Left lung (tissue), 10 donors: Measurements from ENCODE around the gene PPP6C. TPM values are rescaled to one million over a fixed set of nuclear protein-coding genes. Genes with fewer than 3 reads are reported as not detected.

Experiments used
- ATAC-seq: fragments of 200-7000 bp; cut with Tn5 transposase; one replicate; pipeline ENCODE4 v1.9.1; 2020; ENCODE audit warnings: moderate library complexity
- DNase-seq, 4 donors: peaks; one replicate each; pipeline ENCODE4 v3.0.0-alpha.2; 2013 to 2020
- H3K27ac ChIP-seq, 2 donors: fragments of 200-600 bp; sonication (generic) in 1 of 2; one replicate each; pipeline versions ENCODE4 v1.5.0 to v1.8.0; 2020 to 2021
- H3K27me3 ChIP-seq, 2 donors: fragments of 200-600 bp; sonication (generic) in 1 of 2; one replicate each; pipeline versions ENCODE4 v1.5.0 to v1.8.0; 2020 to 2021
- H3K36me3 ChIP-seq, 2 donors: fragments of 200-600 bp; sonication (generic) in 1 of 2; one replicate each; pipeline versions ENCODE4 v1.5.0 to v1.8.0; 2020 to 2021
- H3K4me1 ChIP-seq, 2 donors: fragments of 200-600 bp; one replicate each; pipeline ENCODE4 v1.8.0; 2021
- H3K4me3 ChIP-seq, 2 donors: fragments of 200-600 bp; sonication (generic) in 1 of 2; one replicate each; pipeline versions ENCODE4 v1.5.0 to v1.8.0; 2020 to 2021; ENCODE audit warnings: mild to moderate bottlenecking in 1 of 2
- H3K9me3 ChIP-seq, 2 donors: fragments of 200-600 bp; sonication (generic) in 1 of 2; one replicate each; pipeline versions ENCODE4 v1.5.0 to v1.8.0; 2020 to 2021
- CTCF ChIP-seq, 2 donors: fragments of 200-600 bp; sonication (generic) in 1 of 2; IDR thresholded peaks; one replicate each; pipeline versions ENCODE4 v1.5.0 to v1.8.0; 2021; ENCODE audit warnings: antibody characterized with exemption in 2 of 2
- intact Hi-C, 2 donors: fragments of 100-400 bp; cut with DNase I; formaldehyde crosslinking; loops; one replicate each; pipeline versions ENCODE4 v1.11.2 to v1.14.2; 2022
- polyA plus RNA-seq, 6 donors: library from polyadenylated mRNA; unstranded; fragments of 120-200 nt; gene quantifications; one replicate each; pipeline ENCODE4 v1.2.1, GENCODE V29; 2013; ENCODE audit not compliant: insufficient read length in 6 of 6
- total RNA-seq, 2 donors: library from RNA; stranded (reverse); fragmentation: NEBNext Ultra II Directional; extraction: Animal tissue kit (Norgen Biotek cat#: 25700); gene quantifications; one replicate each; pipeline ENCODE4 v1.2.1, GENCODE V29; 2021
- donor health status: DM: no; HTN: yes; CAD: no.
- donor health status: DM: no; HTN: no; CAD: no.

The PPP6C gene
- total and polyA plus RNA-seq, 8 donors, result 39.9 to 50.5 (median 45.9) TPM

GRCh38 chr9:125150349-125151245 is 39.0 kb downstream of the PPP6C start:
- H3K36me3 ChIP-seq, result peaks cover 3 to 65% of the 10 kb centered on the region in 2 donors
- ATAC-seq (no peak), DNase-seq (no peak)

GRCh38 chr9:125147401-125147951 is 42.1 kb downstream of the PPP6C start:
- no peak overlapping the region for H3K27ac ChIP-seq
- intact Hi-C loops, result no loop called here

More at GRCh38 chr9:125150349-125151245, 39.0 kb downstream of the PPP6C start:
- Histone ChIP-seq H3K27ac (no peak overlapping the region), H3K9me3 (no peaks in the 10 kb centered on the region), H3K27me3 (no peaks in the 10 kb centered on the region), H3K4me1 (peaks cover 4 to 18% of the 10 kb centered on the region in 2 donors), H3K4me3 (no peak overlapping the region)
- intact Hi-C loops, result loop anchor here in 1 of 2 donors (10.0 kb wide), 1 partner anchor 206 kb away; the partner anchor contains the start of gene GOLGA1
- no peak for TF ChIP-seq CTCF (IDR thresholded peaks at IDR 0.05)

GRCh38 chr9:125146247-125146646 is 43.4 kb downstream of the PPP6C start:
- ATAC-seq, result no peak
- Histone ChIP-seq H3K27ac (peak overlapping the region in 1 of 2 donors; percentile 19), H3K4me1 (peaks cover 4 to 36% of the 10 kb centered on the region in 2 donors), H3K27me3 (no peaks in the 10 kb centered on the region), H3K36me3 (peaks cover 0 to 22% of the 10 kb centered on the region in 2 donors), H3K4me3 (no peak overlapping the region), H3K9me3 (no peaks in the 10 kb centered on the region)
- peak in 1 of 4 donors; percentile 33 for DNase-seq
- TF ChIP-seq CTCF (IDR thresholded peaks at IDR 0.05), result no peak
- intact Hi-C loops, result no loop called here

More at GRCh38 chr9:125147401-125147951, 42.1 kb downstream of the PPP6C start:
- Histone ChIP-seq H3K4me3 (no peak overlapping the region), H3K36me3 (peaks cover 3 to 35% of the 10 kb centered on the region in 2 donors), H3K4me1 (peaks cover 4 to 26% of the 10 kb centered on the region in 2 donors), H3K27me3 (no peaks in the 10 kb centered on the region), H3K9me3 (no peaks in the 10 kb centered on the region)
- no peak for DNase-seq
- ATAC-seq, result peak; percentile 5
- TF ChIP-seq CTCF (IDR thresholded peaks at IDR 0.05), result no peak

GRCh38 chr9:125145425-125145824 is 44.2 kb downstream of the PPP6C start:
- no peak for DNase-seq
- ATAC-seq, result no peak
- H3K4me1 ChIP-seq, result peaks cover 4 to 36% of the 10 kb centered on the region in 2 donors
- peaks cover 0 to 14% of the 10 kb centered on the region in 2 donors for H3K36me3 ChIP-seq
- H3K9me3 ChIP-seq, result no peaks in the 10 kb centered on the region
- intact Hi-C loops, result no loop called here
- no peak for TF ChIP-seq CTCF (IDR thresholded peaks at IDR 0.05)
- no peaks in the 10 kb centered on the region for H3K27me3 ChIP-seq
- no peak overlapping the region for H3K27ac ChIP-seq
- no peak overlapping the region for H3K4me3 ChIP-seq
